Endothelial cell of umbilical vein (primary cell): Measurements from ENCODE around the gene ZNF205. TPM values are rescaled to one million over a fixed set of nuclear protein-coding genes. Genes with fewer than 3 reads are reported as not detected.

Experiments used
- BruUV-seq: library from RNA; stranded (reverse); fragments of 400-500 nt; replicated peaks from 2 replicates; lab custom pipeline; 2021; lab: Mats Ljungman, UMichigan
- CTCF ChIA-PET: fragments of 300-600, 350-600 bp; sonication (Branson Sonifier 250); formaldehyde crosslinking; loops from one replicate; lab custom pipeline; 2021; ENCODE audit warnings: antibody characterized with exemption, inconsistent platforms; lab: Charles Lee
- POLR2A ChIA-PET: fragments of 300-600, 350-600 bp; sonication (Branson Sonifier 250); formaldehyde crosslinking; loops from one replicate; lab custom pipeline; 2021; ENCODE audit warnings: antibody characterized with exemption, inconsistent platforms; lab: Charles Lee
- DNase-seq: peaks from one replicate; pipeline ENCODE4 v3.0.0-alpha.2; 2011; ENCODE audit warnings: low read depth, low spot score
- FAIRE-seq: peaks from 2 replicates; lab custom pipeline; 2011; peaks lifted over from hg19 to GRCh38; lab: Jason Lieb, UNC
- H2AFZ ChIP-seq: 2 replicates; pipeline ENCODE4 v1.6.0; 2012; ENCODE audit warnings: low read depth, low read length, control low read depth, inconsistent platforms
- H3K27ac ChIP-seq: 2 replicates; pipeline ENCODE4 v1.5.1; 2011; ENCODE audit warnings: low read depth, mild to moderate bottlenecking, control low read depth, low read length, moderate library complexity; ENCODE audit not compliant: insufficient read depth
- H3K27me3 ChIP-seq, 2 experiments: 2 replicates each; pipeline versions ENCODE4 v1.6.0 to v1.6.1; 2011; ENCODE audit warnings: low read length in 2 of 2, mixed read lengths in 1 of 2; ENCODE audit not compliant: control insufficient read depth in 2 of 2, insufficient read depth in 2 of 2
- H3K36me3 ChIP-seq, 2 experiments: 2 replicates in 1 of 2; 3 replicates in 1 of 2; pipeline ENCODE4 v1.5.1; 2011; ENCODE audit warnings: low read length in 2 of 2, mild to moderate bottlenecking in 1 of 2, moderate library complexity in 1 of 2; ENCODE audit not compliant: control insufficient read depth in 2 of 2, insufficient read depth in 2 of 2; ENCODE audit errors: extremely low read depth in 1 of 2
- H3K4me1 ChIP-seq: 3 replicates; pipeline ENCODE4 v1.5.1; 2011; ENCODE audit warnings: mild to moderate bottlenecking, low read length; ENCODE audit not compliant: control insufficient read depth, insufficient read depth; ENCODE audit errors: extremely low read depth
- H3K4me2 ChIP-seq: 2 replicates; pipeline ENCODE4 v1.6.1; 2011; ENCODE audit warnings: low read length, control low read depth, mixed read lengths; ENCODE audit not compliant: insufficient read depth
- H3K4me3 ChIP-seq, 3 experiments: fragments of 200-600 bp in 1 of 3; sonication (generic), shearing (Covaris generic) in 1 of 3; replicated peaks in 1 of 3; 2 replicates each; pipeline ENCODE4 v1.5.1; 2011 to 2016; ENCODE audit warnings: control low read depth in 3 of 3, low read length in 3 of 3, mild to moderate bottlenecking in 2 of 3, inconsistent platforms in 1 of 3, low read depth in 1 of 3, moderate library complexity in 1 of 3; ENCODE audit not compliant: insufficient read depth in 1 of 3
- H3K79me2 ChIP-seq: 2 replicates; pipeline ENCODE4 v1.6.0; 2012; ENCODE audit warnings: low read length, inconsistent platforms; ENCODE audit not compliant: control insufficient read depth, insufficient read depth
- H3K9ac ChIP-seq: replicated peaks from 2 replicates; pipeline ENCODE3; 2011; ENCODE audit warnings: low read length, control low read depth; ENCODE audit not compliant: insufficient read depth; ENCODE audit errors: extremely low read depth
- H3K9me1 ChIP-seq: replicated peaks from 3 replicates; pipeline ENCODE4 v1.6.0; 2011; ENCODE audit warnings: mild to moderate bottlenecking, low read length; ENCODE audit not compliant: control insufficient read depth, insufficient read depth; ENCODE audit errors: extremely low read depth
- H3K9me3 ChIP-seq: replicated peaks from 2 replicates; pipeline ENCODE4 v1.5.1; 2012; ENCODE audit warnings: low read length, inconsistent platforms; ENCODE audit not compliant: control insufficient read depth, insufficient read depth
- H4K20me1 ChIP-seq: replicated peaks from 2 replicates; pipeline ENCODE3; 2011; ENCODE audit warnings: mild to moderate bottlenecking, low read length; ENCODE audit not compliant: control insufficient read depth, insufficient read depth; ENCODE audit errors: extremely low read depth
- CTCF ChIP-seq, 2 donors: IDR thresholded peaks; 1 replicate in 1 of 2; 2 replicates in 1 of 2; pipeline ENCODE4 v1.5.1; 2011; ENCODE audit warnings: low read length in 2 of 2, mild to moderate bottlenecking in 2 of 2, moderate library complexity in 2 of 2, control low read depth in 1 of 2, inconsistent platforms in 1 of 2, low read depth in 1 of 2; ENCODE audit not compliant: insufficient read depth in 1 of 2; ENCODE audit errors: extremely low read depth in 1 of 2
- EZH2 ChIP-seq: IDR thresholded peaks from 2 replicates; pipeline ENCODE4 v1.6.1; 2012; ENCODE audit warnings: borderline replicate concordance, low read depth, mild to moderate bottlenecking, moderate library complexity, low read length, inconsistent platforms; ENCODE audit not compliant: severe bottlenecking
- FOS ChIP-seq: IDR thresholded peaks from 2 replicates; pipeline ENCODE4 v1.6.1; 2011; ENCODE audit warnings: mild to moderate bottlenecking, low read length, moderate library complexity, borderline replicate concordance; ENCODE audit not compliant: insufficient read depth
- GATA2 ChIP-seq: IDR thresholded peaks from 2 replicates; pipeline ENCODE4 v1.7.0; 2011; ENCODE audit warnings: low read depth, mild to moderate bottlenecking, moderate library complexity, mixed read lengths, low read length; ENCODE audit not compliant: insufficient read length, insufficient read depth
- JUN ChIP-seq: IDR thresholded peaks from 2 replicates; pipeline ENCODE4 v1.6.1; 2011; ENCODE audit warnings: borderline replicate concordance, low read depth; ENCODE audit not compliant: insufficient read length, insufficient read depth
- MYC ChIP-seq: IDR thresholded peaks from one replicate; pipeline ENCODE4 v1.6.1; 2011; ENCODE audit warnings: mild to moderate bottlenecking, low read depth, low read length
- POLR2A ChIP-seq: IDR thresholded peaks from 2 replicates; pipeline ENCODE4 v1.6.1; 2012; ENCODE audit warnings: low read depth, mild to moderate bottlenecking, control low read depth, low read length
- POLR2AphosphoS5 ChIP-seq: IDR thresholded peaks from 2 replicates; pipeline ENCODE4 v1.6.1; 2012; ENCODE audit warnings: low read depth, mild to moderate bottlenecking, control low read depth, low read length, moderate library complexity; ENCODE audit not compliant: insufficient read depth
- dilution Hi-C: fragments of 300-500 bp; cut with MboI; formaldehyde crosslinking; loops from one replicate; pipeline ENCODE4 v1.15.0; 2019; ENCODE audit warnings: low sequenced_read_pairs; ENCODE audit not compliant: extremely low pct_ligation_motif_present
- intact Hi-C: fragments of 100-400 bp; cut with micrococcal nuclease; formaldehyde crosslinking; loops from one replicate; pipeline ENCODE4 v1.10.0; 2022
- polyA plus RNA-seq, 4 experiments: library from polyadenylated mRNA; depleted of rRNA in 3 of 4; stranded (reverse) in 3 of 4; unstranded in 1 of 4; fragments of >200 nt; gene quantifications; 2 replicates each; pipeline versions ENCODE4 v1.2.1 to v1.2.3, GENCODE V29; 2011 to 2012; ENCODE audit warnings: missing spikeins in 1 of 4
- total RNA-seq: library from RNA; stranded (reverse); gene quantifications from 2 replicates; pipeline ENCODE4 v1.2.3, GENCODE V29; 2021

ZNF205 gene
- total and polyA plus RNA-seq, 2 donors (not counting 3 experiments of a cell fraction or from before 2014, with no cell fraction given) = 18.5 to 19.0 TPM

DNA sequence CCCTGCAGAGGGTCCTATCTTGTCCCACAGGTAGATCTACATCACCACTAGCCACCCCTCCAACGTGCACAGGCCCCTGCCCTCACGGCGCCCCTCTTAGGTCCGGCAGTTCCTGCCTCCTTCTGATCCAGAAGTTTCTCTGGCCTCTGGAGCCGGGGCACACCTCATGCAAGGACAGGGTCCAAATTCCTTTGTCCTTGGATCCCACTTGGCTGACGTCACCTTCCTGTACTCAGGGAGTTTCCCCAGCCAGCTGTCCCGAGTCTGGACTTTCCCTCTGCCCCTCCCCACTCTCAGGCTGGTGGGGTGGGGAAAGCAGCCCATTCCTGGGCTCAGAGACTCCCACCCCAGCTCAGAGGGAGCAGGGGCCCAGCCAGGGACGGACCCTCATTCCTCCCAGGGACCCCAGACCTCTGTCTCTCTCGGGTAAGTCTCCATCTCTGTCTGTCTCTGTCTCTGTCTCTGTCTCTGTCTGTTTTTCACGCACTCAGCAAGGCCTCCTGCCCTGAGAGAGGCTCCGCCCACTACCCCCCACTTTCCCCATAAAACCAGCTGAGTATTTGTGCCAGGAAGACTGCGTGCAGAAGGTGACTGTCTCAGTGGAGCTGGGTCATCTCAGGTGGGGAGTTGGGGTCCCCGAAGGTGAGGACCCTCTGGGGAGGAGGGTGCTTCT, 47.2 kb upstream of the ZNF205 start, which contains the start of gene IL32:
Gene IL32, plus strand, starts transcription at position 572 of the 673 bp plus-strand sequence. CDS start 172 bp downstream, outside the sequence.
- Histone ChIP-seq H3K36me3 (peaks cover 0 to 9% of the 10 kb centered on the region in 2 experiments), H3K9me3 (no peaks in the 10 kb centered on the region), H4K20me1 (no peaks in the 10 kb centered on the region), H2AFZ (peak within 1 kb of the TSS; percentile 85), H3K4me1 (peaks cover 19% of the 10 kb centered on the region), H3K4me3 (peak within 1 kb of the TSS in 2 of 3 experiments; percentile 40 to 54), H3K9ac (peak within 1 kb of the TSS; percentile 94), H3K79me2 (peaks cover 4% of the 10 kb centered on the region), H3K9me1 (no peaks in the 10 kb centered on the region), H3K4me2 (peak within 1 kb of the TSS; percentile 66), H3K27ac (peak within 1 kb of the TSS; percentile 94), H3K27me3 (no peaks in the 10 kb centered on the region)
- intact Hi-C loops (loop anchor here (1.0 kb wide), 1 partner anchor 22 kb away; no protein-coding TSS in a partner anchor), dilution Hi-C loops (no loop called here)
- peak; percentile 88 for DNase-seq
- TSS peak; percentile 64 for BruUV-seq
- peak; percentile 88 for FAIRE-seq
- TF ChIP-seq MYC (no peak), JUN (peak; percentile 72), POLR2A (no peak), EZH2 (no peak)
- CTCF ChIA-PET = interaction anchor here (0.6 to 1.3 kb wide), 6 partner anchors 9 to 185 kb away, joined by 3 to 4 read pairs (median 4); no protein-coding TSS in a partner anchor
- POLR2A ChIA-PET = no interaction called here

- DNase-seq = no peak
- intact Hi-C loops (loop anchor here (1.0 kb wide), 1 partner anchor 21 kb away; no protein-coding TSS in a partner anchor), dilution Hi-C loops (no loop called here)
- peak overlapping the region in 2 of 3 experiments; percentile 40 to 54 for H3K4me3 ChIP-seq
- ChIA-PET CTCF (interaction anchor here (0.7 to 1.3 kb wide), 5 partner anchors 10 to 64 kb away, joined by 3 to 4 read pairs (median 4); no protein-coding TSS in a partner anchor), POLR2A (interaction anchor here (0.5 kb wide), 1 partner anchor 42 kb away, joined by 5 read pairs; no protein-coding TSS in a partner anchor)
- peak overlapping the region; percentile 66 for H3K4me2 ChIP-seq
- BruUV-seq = no TSS peak
- H3K9me3 ChIP-seq = no peaks in the 10 kb centered on the region
- peak overlapping the region; percentile 94 for H3K9ac ChIP-seq
- peaks cover 19% of the 10 kb centered on the region for H3K4me1 ChIP-seq
- no peaks in the 10 kb centered on the region for H3K9me1 ChIP-seq
- peaks cover 4% of the 10 kb centered on the region for H3K79me2 ChIP-seq
- H4K20me1 ChIP-seq = no peaks in the 10 kb centered on the region
- H3K36me3 ChIP-seq = peaks cover 0 to 9% of the 10 kb centered on the region in 2 experiments
- H2AFZ ChIP-seq = peak overlapping the region; percentile 85
- TF ChIP-seq CTCF (IDR thresholded peaks at IDR 0.05; ENCODE audit: extremely low read depth in 1 of 2, insufficient read depth in 1 of 2, low read depth in 1 of 2, low read length in 2 of 2) (no peak), GATA2 (no peak), JUN (no peak), FOS (no peak), POLR2AphosphoS5 (no peak), POLR2A (no peak), MYC (no peak)
- peak overlapping the region; percentile 94 for H3K27ac ChIP-seq
- no peaks in the 10 kb centered on the region for H3K27me3 ChIP-seq
- FAIRE-seq = no peak
These were observed 46.5 kb upstream of the ZNF205 start for GRCh38 chr16:3065742-3066439.
